ENCODE measurements around the gene FAM83G. TPM values are rescaled to one million over a fixed set of nuclear protein-coding genes. Genes with fewer than 3 reads are reported as not detected.

The FAM83G gene
- total and polyA plus RNA-seq, 2 donors (not counting 3 experiments of a cell fraction or from before 2014, with no cell fraction given), result 7.0 to 10.9 TPM

GRCh38 chr17:19010729-19011505 lies 6.4 kb upstream of the FAM83G start:
- TF ChIP-seq EZH2 (IDR thresholded peaks at IDR 0.05; ENCODE audit: borderline replicate concordance, low read depth, low read length, severe bottlenecking), result no peak
- TF ChIP-seq GATA2 (IDR thresholded peaks at IDR 0.05; ENCODE audit: insufficient read depth, insufficient read length, low read depth, low read length), result no peak
- no peak for TF ChIP-seq MYC (IDR thresholded peaks at IDR 0.05; ENCODE audit: low read depth, low read length)
- TF ChIP-seq JUN (IDR thresholded peaks at IDR 0.05; ENCODE audit: borderline replicate concordance, insufficient read depth, insufficient read length, low read depth), result no peak
- no peak for TF ChIP-seq POLR2AphosphoS5 (IDR thresholded peaks at IDR 0.05; ENCODE audit: insufficient read depth, low read depth, low read length)
- no peak for TF ChIP-seq FOS (IDR thresholded peaks at IDR 0.05; ENCODE audit: borderline replicate concordance, insufficient read depth, low read length)
- TF ChIP-seq, protein P1, sequence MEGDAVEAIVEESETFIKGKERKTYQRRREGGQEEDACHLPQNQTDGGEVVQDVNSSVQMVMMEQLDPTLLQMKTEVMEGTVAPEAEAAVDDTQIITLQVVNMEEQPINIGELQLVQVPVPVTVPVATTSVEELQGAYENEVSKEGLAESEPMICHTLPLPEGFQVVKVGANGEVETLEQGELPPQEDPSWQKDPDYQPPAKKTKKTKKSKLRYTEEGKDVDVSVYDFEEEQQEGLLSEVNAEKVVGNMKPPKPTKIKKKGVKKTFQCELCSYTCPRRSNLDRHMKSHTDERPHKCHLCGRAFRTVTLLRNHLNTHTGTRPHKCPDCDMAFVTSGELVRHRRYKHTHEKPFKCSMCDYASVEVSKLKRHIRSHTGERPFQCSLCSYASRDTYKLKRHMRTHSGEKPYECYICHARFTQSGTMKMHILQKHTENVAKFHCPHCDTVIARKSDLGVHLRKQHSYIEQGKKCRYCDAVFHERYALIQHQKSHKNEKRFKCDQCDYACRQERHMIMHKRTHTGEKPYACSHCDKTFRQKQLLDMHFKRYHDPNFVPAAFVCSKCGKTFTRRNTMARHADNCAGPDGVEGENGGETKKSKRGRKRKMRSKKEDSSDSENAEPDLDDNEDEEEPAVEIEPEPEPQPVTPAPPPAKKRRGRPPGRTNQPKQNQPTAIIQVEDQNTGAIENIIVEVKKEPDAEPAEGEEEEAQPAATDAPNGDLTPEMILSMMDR (IDR thresholded peaks at IDR 0.05; ENCODE audit: extremely low read depth in 1 of 2, insufficient read depth in 1 of 2, low read depth in 1 of 2, low read length in 2 of 2), result no peak
- no peak for TF ChIP-seq POLR2A (IDR thresholded peaks at IDR 0.05; ENCODE audit: low read depth, low read length)
- TF ChIP-seq, protein P2, sequence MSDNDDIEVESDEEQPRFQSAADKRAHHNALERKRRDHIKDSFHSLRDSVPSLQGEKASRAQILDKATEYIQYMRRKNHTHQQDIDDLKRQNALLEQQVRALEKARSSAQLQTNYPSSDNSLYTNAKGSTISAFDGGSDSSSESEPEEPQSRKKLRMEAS (IDR thresholded peaks at IDR 0.05; ENCODE audit: insufficient read depth, insufficient read length), result no peak
- dilution Hi-C loops (cut with MboI; ENCODE audit: extremely low pct_ligation_motif_present, low sequenced_read_pairs) (no loop called here), intact Hi-C loops (cut with micrococcal nuclease) (no loop called here)
- ChIA-PET POLR2A (no interaction called here), CTCF (interaction anchor here (1.8 to 2.7 kb wide), 2 partner anchors 11 to 50 kb away, joined by 5 to 8 read pairs; no protein-coding TSS in a partner anchor)
- Histone ChIP-seq H3K36me3 (ENCODE audit: control insufficient read depth in 2 of 2, extremely low read depth in 1 of 2, insufficient read depth in 2 of 2, low read length in 2 of 2) (no peaks in the 10 kb centered on the region), H3K27ac (ENCODE audit: insufficient read depth, low read depth, low read length) (no peak overlapping the region), H2AFZ (ENCODE audit: low read depth, low read length) (no peak overlapping the region), H3K4me3 (replicated peaks in 1 of 3; ENCODE audit: insufficient read depth in 1 of 3, low read depth in 1 of 3, low read length in 3 of 3) (no peak overlapping the region), H3K27me3 (ENCODE audit: control insufficient read depth in 2 of 2, insufficient read depth in 2 of 2, low read length in 2 of 2) (no peaks in the 10 kb centered on the region), H3K9ac (replicated peaks; ENCODE audit: extremely low read depth, insufficient read depth, low read length) (no peak overlapping the region), H3K79me2 (ENCODE audit: control insufficient read depth, insufficient read depth, low read length) (no peaks in the 10 kb centered on the region), H4K20me1 (replicated peaks; ENCODE audit: control insufficient read depth, extremely low read depth, insufficient read depth, low read length) (no peaks in the 10 kb centered on the region), H3K9me1 (replicated peaks; ENCODE audit: control insufficient read depth, extremely low read depth, insufficient read depth, low read length) (no peaks in the 10 kb centered on the region), H3K9me3 (replicated peaks; ENCODE audit: control insufficient read depth, insufficient read depth, low read length) (no peaks in the 10 kb centered on the region), H3K4me2 (ENCODE audit: insufficient read depth, low read length) (no peak overlapping the region), H3K4me1 (ENCODE audit: control insufficient read depth, extremely low read depth, insufficient read depth, low read length) (peaks cover 2% of the 10 kb centered on the region)
- no TSS peak for BruUV-seq (replicated peaks)
- DNase-seq (ENCODE audit: low read depth, low spot score) (no peak), FAIRE-seq (no peak)

All from endothelial cell of umbilical vein (primary cell).